Subcutaneous adipose tissue (tissue), 4 donors: Measurements from ENCODE around the gene FKBP5. TPM values are rescaled to one million over a fixed set of nuclear protein-coding genes. Genes with fewer than 3 reads are reported as not detected.

Experiments used
- total RNA-seq, 4 donors: library from RNA; depleted of rRNA; stranded (reverse); fragments of >200 nt; gene quantifications; one replicate each; pipeline ENCODE4 v1.1.0, GENCODE V29; 2016
- TF ChIP-seq, protein P1 (sequence below): fragments of 450-650 bp; IDR thresholded peaks from one replicate; pipeline ENCODE4 v1.5.1; 2016; ENCODE audit warnings: low read depth, mild to moderate bottlenecking, control low read depth, antibody characterized with exemption, moderate library complexity

Gene FKBP5
- total RNA-seq, 4 donors from 2014 or later: 332 to 758 (median 703) TPM

GRCh38 chr6:35664945-35665344, 23.8 kb downstream of the FKBP5 start:
- TF ChIP-seq, protein P1, sequence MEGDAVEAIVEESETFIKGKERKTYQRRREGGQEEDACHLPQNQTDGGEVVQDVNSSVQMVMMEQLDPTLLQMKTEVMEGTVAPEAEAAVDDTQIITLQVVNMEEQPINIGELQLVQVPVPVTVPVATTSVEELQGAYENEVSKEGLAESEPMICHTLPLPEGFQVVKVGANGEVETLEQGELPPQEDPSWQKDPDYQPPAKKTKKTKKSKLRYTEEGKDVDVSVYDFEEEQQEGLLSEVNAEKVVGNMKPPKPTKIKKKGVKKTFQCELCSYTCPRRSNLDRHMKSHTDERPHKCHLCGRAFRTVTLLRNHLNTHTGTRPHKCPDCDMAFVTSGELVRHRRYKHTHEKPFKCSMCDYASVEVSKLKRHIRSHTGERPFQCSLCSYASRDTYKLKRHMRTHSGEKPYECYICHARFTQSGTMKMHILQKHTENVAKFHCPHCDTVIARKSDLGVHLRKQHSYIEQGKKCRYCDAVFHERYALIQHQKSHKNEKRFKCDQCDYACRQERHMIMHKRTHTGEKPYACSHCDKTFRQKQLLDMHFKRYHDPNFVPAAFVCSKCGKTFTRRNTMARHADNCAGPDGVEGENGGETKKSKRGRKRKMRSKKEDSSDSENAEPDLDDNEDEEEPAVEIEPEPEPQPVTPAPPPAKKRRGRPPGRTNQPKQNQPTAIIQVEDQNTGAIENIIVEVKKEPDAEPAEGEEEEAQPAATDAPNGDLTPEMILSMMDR: no peak

GRCh38 chr6:35663447-35664235, 25.1 kb downstream of the FKBP5 start:
- TF ChIP-seq, protein P1: no peak

- TF ChIP-seq, protein P1: no peak
Measured at GRCh38 chr6:35662999-35663398, 25.7 kb downstream of the FKBP5 start.

DNA sequence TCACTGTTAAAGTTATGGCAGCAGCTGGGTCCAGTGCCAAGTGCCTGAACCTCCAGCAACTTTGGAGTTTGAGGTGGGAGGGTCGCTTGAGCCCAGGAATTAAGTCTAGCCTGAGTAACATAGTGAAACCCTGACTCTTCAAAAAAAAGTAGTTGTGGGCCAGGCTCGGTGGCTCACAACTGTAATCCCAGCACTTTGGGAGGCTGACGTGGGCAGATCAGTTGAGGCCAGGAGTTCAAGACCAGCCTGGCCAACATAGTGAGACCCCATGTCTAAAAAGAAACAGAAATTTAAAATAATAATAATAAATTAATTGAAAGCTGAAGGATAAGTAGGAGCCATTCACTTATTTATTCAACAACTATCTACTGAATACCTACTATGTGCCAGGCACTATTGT, 33.8 kb downstream of the FKBP5 start:
- TF ChIP-seq, protein P1: no peak

- TF ChIP-seq, protein P1: no peak
Measured at GRCh38 chr6:35651244-35651643, 37.5 kb downstream of the FKBP5 start.

GRCh38 chr6:35650015-35650414, 38.7 kb downstream of the FKBP5 start:
- TF ChIP-seq, protein P1: no peak

GRCh38 chr6:35648203-35648602, 40.5 kb downstream of the FKBP5 start:
- TF ChIP-seq, protein P1: no peak
